Kidney (tissue), 14 donors: Measurements from ENCODE around the gene ALDH7A1. TPM values are rescaled to one million over a fixed set of nuclear protein-coding genes. Genes with fewer than 3 reads are reported as not detected.
"Not testable (repeated sequence)": the region's sequence is repeated elsewhere in the genome, so short reads cannot be mapped to it uniquely, and the experiment has no call there.

Experiments
- DNase-seq, 5 donors: peaks; one replicate each; pipeline ENCODE4 v3.0.0-alpha.2; 2013 to 2020
- FAIRE-seq: peaks from 2 replicates; lab custom pipeline; 2012; peaks lifted over from hg19 to GRCh38; lab: Jason Lieb, UNC
- H3K27ac ChIP-seq, 2 donors: one replicate each; pipeline ENCODE4 v1.7.0; 2013; ENCODE audit warnings: low read depth in 2 of 2, low read length in 2 of 2, inconsistent platforms in 1 of 2
- H3K27me3 ChIP-seq: one replicate; pipeline ENCODE4 v1.7.1; 2013; ENCODE audit warnings: low read length, inconsistent platforms; ENCODE audit not compliant: control insufficient read depth, insufficient read depth
- H3K36me3 ChIP-seq, 3 donors: one replicate each; pipeline versions ENCODE4 v1.7.0 to v1.7.1; 2013; ENCODE audit warnings: low read length in 3 of 3, control low read depth in 1 of 3, inconsistent platforms in 1 of 3; ENCODE audit not compliant: insufficient read depth in 3 of 3, control insufficient read depth in 2 of 3
- H3K4me1 ChIP-seq, 3 donors: one replicate each; pipeline versions ENCODE4 v1.7.0 to v1.7.1; 2013; ENCODE audit warnings: low read length in 3 of 3, inconsistent platforms in 1 of 3, low read depth in 1 of 3; ENCODE audit not compliant: control insufficient read depth in 2 of 3, insufficient read depth in 2 of 3
- H3K4me3 ChIP-seq, 3 donors: one replicate each; pipeline versions ENCODE4 v1.7.0 to v1.8.1; 2013; ENCODE audit warnings: low read length in 3 of 3, control low read depth in 1 of 3, inconsistent platforms in 1 of 3
- H3K9ac ChIP-seq, 3 donors: one replicate each; pipeline versions ENCODE4 v1.7.0 to v1.7.1; 2013; ENCODE audit warnings: low read length in 3 of 3, control low read depth in 1 of 3, inconsistent platforms in 1 of 3
- H3K9me3 ChIP-seq, 3 donors: one replicate each; pipeline versions ENCODE4 v1.7.0 to v1.7.1; 2013; ENCODE audit warnings: low read length in 3 of 3, control low read depth in 1 of 3, inconsistent platforms in 1 of 3; ENCODE audit not compliant: control insufficient read depth in 2 of 3, insufficient read depth in 1 of 3
- intact Hi-C: fragments of 100-400 bp; cut with DNase I; formaldehyde crosslinking; loops from one replicate; pipeline ENCODE4 v1.11.1; 2022
- polyA plus RNA-seq: library from polyadenylated mRNA; stranded (reverse); fragments of 350-450 nt; fragmentation: Illumina TruSeq; extraction: RNeasy Lipid Tissue Mini Kit (QIAGEN cat#74804); gene quantifications from one replicate; pipeline ENCODE4 v1.2.3, GENCODE V29; 2014; ENCODE audit warnings: low read depth, low replicate concordance; ENCODE audit not compliant: insufficient read depth
- total RNA-seq: library from RNA; stranded (reverse); fragmentation: NEBNext Ultra II Directional; extraction: Animal tissue kit (Norgen Biotek cat#: 25700); gene quantifications from one replicate; pipeline ENCODE4 v1.2.1, GENCODE V29; 2021
- TF ChIP-seq, protein P1 (sequence below): IDR thresholded peaks from 3 replicates; pipeline ENCODE4 v1.5.1; 2012; ENCODE audit warnings: mild to moderate bottlenecking, moderate library complexity, borderline replicate concordance; ENCODE audit not compliant: insufficient read depth; ENCODE audit errors: extremely low read depth
- donor health status: control.
- donor health status: control.
- donor health status: control.
- donor health status: control.
- donor health status: control.
- donor health status: DM: yes; HTN: yes; CAD: no.
- donor health status: Normal renal cell carcinoma (clear cell type).

ALDH7A1 gene
- total and polyA plus RNA-seq, 2 donors from 2014 or later: 51.8 to 184 TPM

DNA sequence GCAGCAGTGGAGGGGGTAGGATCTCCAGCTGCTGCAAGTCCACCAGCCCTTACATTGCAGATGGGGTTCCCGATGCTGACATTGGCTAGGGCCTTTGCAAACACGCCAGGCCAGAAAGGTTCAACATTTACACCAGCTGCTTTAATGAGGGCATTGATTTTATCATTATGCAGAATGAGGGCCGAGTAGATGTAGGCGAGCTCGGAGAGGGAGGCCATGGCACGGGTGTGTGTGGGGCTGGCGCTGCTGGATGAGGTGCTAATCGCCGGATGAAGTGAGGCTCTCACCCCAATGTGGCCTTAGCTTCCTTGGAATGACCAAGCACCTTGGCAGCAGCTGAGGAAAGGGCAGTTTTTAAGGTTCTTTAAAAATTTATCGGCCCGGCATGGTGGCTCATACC is 33.1 kb upstream of the ALDH7A1 start:
- Histone ChIP-seq H3K9me3 (no peaks in the 10 kb centered on the region), H3K4me1 (no peaks in the 10 kb centered on the region), H3K27ac (no peak overlapping the region), H3K36me3 (peaks cover 0 to 15% (median 0%) of the 10 kb centered on the region in 3 donors), H3K4me3 (no peak overlapping the region), H3K9ac (no peak overlapping the region), H3K27me3 (no peaks in the 10 kb centered on the region)
- DNase-seq (no peak), FAIRE-seq (no peak)
- intact Hi-C loops: no loop called here
- TF ChIP-seq, protein P1, sequence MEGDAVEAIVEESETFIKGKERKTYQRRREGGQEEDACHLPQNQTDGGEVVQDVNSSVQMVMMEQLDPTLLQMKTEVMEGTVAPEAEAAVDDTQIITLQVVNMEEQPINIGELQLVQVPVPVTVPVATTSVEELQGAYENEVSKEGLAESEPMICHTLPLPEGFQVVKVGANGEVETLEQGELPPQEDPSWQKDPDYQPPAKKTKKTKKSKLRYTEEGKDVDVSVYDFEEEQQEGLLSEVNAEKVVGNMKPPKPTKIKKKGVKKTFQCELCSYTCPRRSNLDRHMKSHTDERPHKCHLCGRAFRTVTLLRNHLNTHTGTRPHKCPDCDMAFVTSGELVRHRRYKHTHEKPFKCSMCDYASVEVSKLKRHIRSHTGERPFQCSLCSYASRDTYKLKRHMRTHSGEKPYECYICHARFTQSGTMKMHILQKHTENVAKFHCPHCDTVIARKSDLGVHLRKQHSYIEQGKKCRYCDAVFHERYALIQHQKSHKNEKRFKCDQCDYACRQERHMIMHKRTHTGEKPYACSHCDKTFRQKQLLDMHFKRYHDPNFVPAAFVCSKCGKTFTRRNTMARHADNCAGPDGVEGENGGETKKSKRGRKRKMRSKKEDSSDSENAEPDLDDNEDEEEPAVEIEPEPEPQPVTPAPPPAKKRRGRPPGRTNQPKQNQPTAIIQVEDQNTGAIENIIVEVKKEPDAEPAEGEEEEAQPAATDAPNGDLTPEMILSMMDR: no peak

DNA sequence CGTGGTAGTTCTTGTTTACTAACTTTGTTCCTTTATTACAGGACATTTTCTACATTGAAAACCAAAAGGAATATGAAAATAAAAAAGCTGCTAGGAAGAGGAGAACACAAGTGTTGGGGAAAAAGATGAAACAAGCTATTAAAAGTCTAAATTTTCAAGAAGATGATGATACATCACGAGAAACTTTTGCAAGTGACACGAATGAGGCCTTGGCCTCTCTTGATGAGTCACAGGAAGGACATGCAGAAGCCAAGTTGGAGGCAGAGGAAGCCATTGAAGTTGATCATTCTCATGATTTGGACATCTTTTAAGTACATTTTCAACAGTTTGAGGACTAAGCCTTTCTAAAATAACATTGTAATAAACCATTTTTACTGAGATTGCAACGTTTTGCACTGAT is 29.5 kb upstream of the ALDH7A1 start:
- H3K9ac ChIP-seq: no peak overlapping the region
- TF ChIP-seq, protein P1: no peak
- no peak overlapping the region for H3K4me3 ChIP-seq
- peaks cover 2 to 24% (median 4%) of the 10 kb centered on the region in 3 donors for H3K36me3 ChIP-seq
- intact Hi-C loops: no loop called here
- no peaks in the 10 kb centered on the region for H3K9me3 ChIP-seq
- DNase-seq (no peak), FAIRE-seq (no peak)
- no peaks in the 10 kb centered on the region for H3K27me3 ChIP-seq
- no peaks in the 10 kb centered on the region for H3K4me1 ChIP-seq
- H3K27ac ChIP-seq: no peak overlapping the region

DNA sequence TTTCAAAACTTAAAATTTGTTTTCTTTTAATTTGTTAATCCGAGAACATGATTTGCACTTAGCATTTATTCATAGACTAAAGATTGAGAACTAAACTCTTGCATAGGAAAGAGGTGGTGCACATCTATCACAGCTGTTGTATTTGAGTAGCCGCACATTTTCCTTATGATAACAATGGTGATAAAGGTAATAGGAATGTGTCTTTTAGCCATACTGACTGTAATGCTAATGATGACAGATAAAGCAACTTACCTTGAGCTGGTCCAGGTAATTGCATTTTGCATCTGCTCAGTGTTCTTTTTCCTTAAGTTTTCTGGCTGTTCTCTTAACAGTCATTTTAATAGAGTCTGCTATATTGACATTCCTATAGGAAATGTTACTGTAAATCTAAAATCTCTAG is 24.8 kb upstream of the ALDH7A1 start:
- Histone ChIP-seq H3K9ac (no peak overlapping the region), H3K4me1 (no peaks in the 10 kb centered on the region), H3K27me3 (no peaks in the 10 kb centered on the region), H3K9me3 (no peaks in the 10 kb centered on the region), H3K4me3 (no peak overlapping the region), H3K36me3 (peaks cover 2 to 31% (median 4%) of the 10 kb centered on the region in 3 donors), H3K27ac (no peak overlapping the region)
- DNase-seq: no peak
- intact Hi-C loops: no loop called here
- TF ChIP-seq, protein P1: no peak
- FAIRE-seq: no peak

DNA sequence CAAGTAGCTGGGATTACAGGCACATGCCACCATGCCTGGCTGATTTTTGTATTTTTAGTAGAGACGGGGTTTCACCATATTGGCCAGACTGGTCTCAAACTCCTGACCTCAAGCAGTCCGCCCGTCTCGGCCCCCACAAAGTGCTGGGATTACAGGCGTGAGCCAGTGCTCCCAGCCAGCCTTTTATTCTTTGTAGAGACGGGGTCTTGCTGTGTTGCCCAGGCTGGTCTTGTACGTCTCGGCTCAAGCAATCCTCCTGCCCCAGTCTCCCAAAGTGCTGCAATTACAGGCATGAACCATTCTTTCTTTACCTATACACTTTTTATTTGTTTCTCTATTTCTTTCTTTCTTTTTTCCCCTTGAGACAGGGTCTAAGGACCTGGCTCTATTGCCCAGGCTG is 22.6 kb upstream of the ALDH7A1 start:
- FAIRE-seq, H3K4me3 ChIP-seq, H3K27ac ChIP-seq, H3K9ac ChIP-seq, H3K4me1 ChIP-seq, intact Hi-C loops, DNase-seq, H3K27me3 ChIP-seq, H3K9me3 ChIP-seq: not testable (repeated sequence)
- H3K36me3 ChIP-seq: peaks cover 2 to 28% (median 4%) of the 10 kb centered on the region in 3 donors
